HepG2 (cell line): ENCODE results near the gene DLG2. TPM values are rescaled to one million over a fixed set of nuclear protein-coding genes. Genes with fewer than 3 reads are reported as not detected.

ENCODE experiments used
- ARHGAP35 ChIP-seq: sonication (generic); formaldehyde crosslinking; IDR thresholded peaks from 2 replicates; pipeline ENCODE4 v1.9.0; 2022; ENCODE audit warnings: mild to moderate bottlenecking, inconsistent platforms, moderate library complexity, missing genetic modification reagents, borderline replicate concordance
- ATM ChIP-seq: fragments of 450-650 bp; IDR thresholded peaks from 2 replicates; pipeline ENCODE4 v1.7.1; 2017; ENCODE audit warnings: mild to moderate bottlenecking, borderline replicate concordance
- CENPX ChIP-seq: sonication (generic); formaldehyde crosslinking; IDR thresholded peaks from 2 replicates; pipeline ENCODE4 v1.9.0; 2021; ENCODE audit warnings: mild to moderate bottlenecking, missing genetic modification reagents, moderate library complexity
- ESRRA ChIP-seq: sonication (generic); formaldehyde crosslinking; IDR thresholded peaks from 2 replicates; pipeline ENCODE4 v1.5.1; 2020; ENCODE audit warnings: mild to moderate bottlenecking, low read depth, missing genetic modification reagents
- GATAD1 ChIP-seq: IDR thresholded peaks from 2 replicates; pipeline ENCODE4 v1.6.1; 2016; ENCODE audit warnings: missing genetic modification reagents, missing compliant biosample characterization
- JDP2 ChIP-seq: sonication (generic); formaldehyde crosslinking; IDR thresholded peaks from 2 replicates; pipeline ENCODE4 v1.8.1; 2022; ENCODE audit warnings: missing genetic modification reagents, borderline replicate concordance
- MTF2 ChIP-seq: sonication (generic); formaldehyde crosslinking; IDR thresholded peaks from 2 replicates; pipeline ENCODE4 v1.5.0; 2020; ENCODE audit warnings: missing genetic modification reagents, borderline replicate concordance
- NKX3-1 ChIP-seq: sonication (generic); formaldehyde crosslinking; IDR thresholded peaks from 2 replicates; pipeline ENCODE4 v1.5.0; 2020; ENCODE audit warnings: missing genetic modification reagents
- ONECUT2 ChIP-seq: sonication (generic); formaldehyde crosslinking; IDR thresholded peaks from 2 replicates; pipeline ENCODE4 v1.4.0; 2020; ENCODE audit warnings: missing genetic modification reagents
- RARG ChIP-seq: sonication (generic); formaldehyde crosslinking; IDR thresholded peaks from 2 replicates; pipeline ENCODE4 v1.4.0; 2020; ENCODE audit warnings: low read depth, mild to moderate bottlenecking, missing genetic modification reagents
- SOX6 ChIP-seq, 2 experiments: fragments of 450-650 bp in 1 of 2; sonication (generic) in 1 of 2; formaldehyde crosslinking in 1 of 2; IDR thresholded peaks; 2 replicates each; pipeline versions ENCODE4 v1.4.0 to v1.6.1; 2017 to 2020; ENCODE audit warnings: antibody characterized with exemption in 1 of 2, mild to moderate bottlenecking in 1 of 2, missing genetic modification reagents in 1 of 2
- TAF15 ChIP-seq: fragments of 200-400 bp; formaldehyde crosslinking; IDR thresholded peaks from one replicate; pipeline ENCODE4 v1.6.1; 2018; ENCODE audit warnings: mild to moderate bottlenecking, low read depth, low read length; ENCODE audit not compliant: poor library complexity, severe bottlenecking
- TBX2 ChIP-seq: sonication (generic); formaldehyde crosslinking; IDR thresholded peaks from 2 replicates; pipeline ENCODE4 v1.5.0; 2020; ENCODE audit warnings: missing genetic modification reagents, mild to moderate bottlenecking, borderline replicate concordance
- TRIM22 ChIP-seq: fragments of 450-650 bp; IDR thresholded peaks from 2 replicates; pipeline ENCODE4 v1.6.1; 2017
- XBP1 ChIP-seq: sonication (generic); formaldehyde crosslinking; IDR thresholded peaks from 2 replicates; pipeline ENCODE4 v1.5.0; 2020; ENCODE audit warnings: missing genetic modification reagents
- ZBTB33 ChIP-seq: sonication (generic); formaldehyde crosslinking; IDR thresholded peaks from 2 replicates; pipeline ENCODE4 v1.4.0; 2020; ENCODE audit warnings: missing genetic modification reagents
- ZNF225 ChIP-seq: sonication (generic); formaldehyde crosslinking; IDR thresholded peaks from 2 replicates; pipeline ENCODE4 v1.4.0; 2020; ENCODE audit warnings: mild to moderate bottlenecking, missing genetic modification reagents
- ZNF333 ChIP-seq: sonication (generic); formaldehyde crosslinking; IDR thresholded peaks from 2 replicates; pipeline ENCODE4 v1.4.0; 2020; ENCODE audit warnings: mild to moderate bottlenecking, missing genetic modification reagents, borderline replicate concordance
- ZNF567 ChIP-seq: sonication (generic); formaldehyde crosslinking; IDR thresholded peaks from 2 replicates; pipeline ENCODE4 v1.8.1; 2023; ENCODE audit warnings: mild to moderate bottlenecking, missing genetic modification reagents, borderline replicate concordance
- polyA plus RNA-seq, 8 experiments: library from polyadenylated mRNA; depleted of rRNA in 3 of 8; stranded (reverse) in 7 of 8; unstranded in 1 of 8; fragments of >200 nt; fragmentation: Illumina TruSeq in 4 of 8; extraction: Trizol in 4 of 8; gene quantifications; 2 replicates each; pipeline versions ENCODE4 v1.2.1 to v1.2.3, GENCODE V29; 2011 to 2016; ENCODE audit warnings: low read depth in 4 of 8, missing spikeins in 1 of 8, mixed read lengths in 1 of 8; ENCODE audit not compliant: insufficient read depth in 1 of 8
- total RNA-seq, 5 experiments: library from RNA; depleted of rRNA; stranded (reverse); fragments of >200 nt; fragmentation: Illumina TruSeq; extraction: Trizol; gene quantifications; 2 replicates each; pipeline ENCODE4 v1.2.3, GENCODE V29; 2016; ENCODE audit warnings: low read depth in 1 of 5
- TF ChIP-seq, protein P1 (sequence below): sonication (generic); formaldehyde crosslinking; IDR thresholded peaks from 2 replicates; pipeline ENCODE4 v1.9.0; 2021; ENCODE audit warnings: missing genetic modification reagents, mild to moderate bottlenecking, borderline replicate concordance
- TF ChIP-seq, protein P2 (sequence below): sonication (generic); formaldehyde crosslinking; conservative IDR thresholded peaks from 2 replicates; pipeline ENCODE4 v1.8.0; 2022; ENCODE audit warnings: low read depth, missing genetic modification reagents
- TF ChIP-seq, protein P3 (sequence below): sonication (generic); formaldehyde crosslinking; IDR thresholded peaks from 2 replicates; pipeline ENCODE4 v1.8.1; 2023; ENCODE audit warnings: mild to moderate bottlenecking, missing genetic modification reagents

The DLG2 gene
- total and polyA plus RNA-seq, 2 of the 13 experiments (the other 11 are each of a cell fraction or from before 2014, with no cell fraction given): 0.46 to 1.0 TPM

DNA sequence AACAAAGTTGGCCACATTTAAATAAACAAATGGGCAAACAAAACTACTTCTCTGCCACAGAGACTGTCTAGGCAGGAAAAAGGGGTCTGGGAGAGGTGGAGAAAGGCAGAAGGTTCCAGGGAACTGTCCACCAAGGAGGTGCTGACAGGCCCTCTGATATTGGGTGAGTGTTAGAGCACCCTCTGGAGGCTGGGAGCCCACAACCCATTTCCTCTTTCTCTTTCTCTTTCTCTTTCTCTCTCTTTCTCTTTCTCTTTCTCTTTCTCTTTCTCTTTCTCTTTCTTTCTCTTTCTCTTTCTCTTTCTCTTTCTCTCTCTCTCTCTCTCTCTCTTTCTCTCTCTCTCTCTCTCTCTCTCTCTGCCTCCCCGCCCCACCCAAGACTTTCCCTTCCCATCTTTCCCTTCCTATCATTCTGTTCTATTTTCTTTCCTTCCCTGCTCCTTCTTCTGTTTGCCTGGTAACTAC, 912.8 kb downstream of the DLG2 start (continued):
- TF ChIP-seq, protein P1, sequence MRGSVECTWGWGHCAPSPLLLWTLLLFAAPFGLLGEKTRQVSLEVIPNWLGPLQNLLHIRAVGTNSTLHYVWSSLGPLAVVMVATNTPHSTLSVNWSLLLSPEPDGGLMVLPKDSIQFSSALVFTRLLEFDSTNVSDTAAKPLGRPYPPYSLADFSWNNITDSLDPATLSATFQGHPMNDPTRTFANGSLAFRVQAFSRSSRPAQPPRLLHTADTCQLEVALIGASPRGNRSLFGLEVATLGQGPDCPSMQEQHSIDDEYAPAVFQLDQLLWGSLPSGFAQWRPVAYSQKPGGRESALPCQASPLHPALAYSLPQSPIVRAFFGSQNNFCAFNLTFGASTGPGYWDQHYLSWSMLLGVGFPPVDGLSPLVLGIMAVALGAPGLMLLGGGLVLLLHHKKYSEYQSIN (CRISPR knock-in tag): no peak
- TF ChIP-seq TRIM22 (no peak), ZBTB33 (no peak), ONECUT2 (CRISPR knock-in tag) (0 out of 2 replicates have a peak, but pooled peaks have one; percentile 26), ATM (no peak), GATAD1 (CRISPR knock-in tag) (0 out of 2 replicates have a peak, but pooled peaks have one; percentile 20), ZNF567 (CRISPR knock-in tag) (no peak), TAF15 (no peak), JDP2 (CRISPR knock-in tag) (no peak), ZNF333 (CRISPR knock-in tag) (no peak), ARHGAP35 (CRISPR knock-in tag) (no peak), ZNF225 (CRISPR knock-in tag) (no peak), NKX3-1 (peak; percentile 69), MTF2 (no peak), CENPX (no peak), SOX6 (IDR thresholded peaks at IDR 0.05) (no peak), SOX6 (CRISPR knock-in tag; IDR thresholded peaks at IDR 0.05) (no peak), TBX2 (no peak), RARG (no peak), ESRRA (no peak), XBP1 (CRISPR knock-in tag) (no peak)
- TF ChIP-seq, protein P2, sequence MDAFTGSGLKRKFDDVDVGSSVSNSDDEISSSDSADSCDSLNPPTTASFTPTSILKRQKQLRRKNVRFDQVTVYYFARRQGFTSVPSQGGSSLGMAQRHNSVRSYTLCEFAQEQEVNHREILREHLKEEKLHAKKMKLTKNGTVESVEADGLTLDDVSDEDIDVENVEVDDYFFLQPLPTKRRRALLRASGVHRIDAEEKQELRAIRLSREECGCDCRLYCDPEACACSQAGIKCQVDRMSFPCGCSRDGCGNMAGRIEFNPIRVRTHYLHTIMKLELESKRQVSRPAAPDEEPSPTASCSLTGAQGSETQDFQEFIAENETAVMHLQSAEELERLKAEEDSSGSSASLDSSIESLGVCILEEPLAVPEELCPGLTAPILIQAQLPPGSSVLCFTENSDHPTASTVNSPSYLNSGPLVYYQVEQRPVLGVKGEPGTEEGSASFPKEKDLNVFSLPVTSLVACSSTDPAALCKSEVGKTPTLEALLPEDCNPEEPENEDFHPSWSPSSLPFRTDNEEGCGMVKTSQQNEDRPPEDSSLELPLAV (CRISPR knock-in tag): no peak
- TF ChIP-seq, protein P3, sequence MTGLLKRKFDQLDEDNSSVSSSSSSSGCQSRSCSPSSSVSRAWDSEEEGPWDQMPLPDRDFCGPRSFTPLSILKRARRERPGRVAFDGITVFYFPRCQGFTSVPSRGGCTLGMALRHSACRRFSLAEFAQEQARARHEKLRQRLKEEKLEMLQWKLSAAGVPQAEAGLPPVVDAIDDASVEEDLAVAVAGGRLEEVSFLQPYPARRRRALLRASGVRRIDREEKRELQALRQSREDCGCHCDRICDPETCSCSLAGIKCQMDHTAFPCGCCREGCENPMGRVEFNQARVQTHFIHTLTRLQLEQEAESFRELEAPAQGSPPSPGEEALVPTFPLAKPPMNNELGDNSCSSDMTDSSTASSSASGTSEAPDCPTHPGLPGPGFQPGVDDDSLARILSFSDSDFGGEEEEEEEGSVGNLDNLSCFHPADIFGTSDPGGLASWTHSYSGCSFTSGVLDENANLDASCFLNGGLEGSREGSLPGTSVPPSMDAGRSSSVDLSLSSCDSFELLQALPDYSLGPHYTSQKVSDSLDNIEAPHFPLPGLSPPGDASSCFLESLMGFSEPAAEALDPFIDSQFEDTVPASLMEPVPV: no peak
